Measurements from ENCODE around the gene GPD2. TPM values are rescaled to one million over a fixed set of nuclear protein-coding genes. Genes with fewer than 3 reads are reported as not detected.
"Not testable (repeated sequence)": the region's sequence is repeated elsewhere in the genome, so short reads cannot be mapped to it uniquely, and the experiment has no call there.

Gene GPD2
- total and polyA plus RNA-seq, 2 of the 13 experiments (the other 11 are each of a cell fraction or from before 2014, with no cell fraction given), result not detected

DNA sequence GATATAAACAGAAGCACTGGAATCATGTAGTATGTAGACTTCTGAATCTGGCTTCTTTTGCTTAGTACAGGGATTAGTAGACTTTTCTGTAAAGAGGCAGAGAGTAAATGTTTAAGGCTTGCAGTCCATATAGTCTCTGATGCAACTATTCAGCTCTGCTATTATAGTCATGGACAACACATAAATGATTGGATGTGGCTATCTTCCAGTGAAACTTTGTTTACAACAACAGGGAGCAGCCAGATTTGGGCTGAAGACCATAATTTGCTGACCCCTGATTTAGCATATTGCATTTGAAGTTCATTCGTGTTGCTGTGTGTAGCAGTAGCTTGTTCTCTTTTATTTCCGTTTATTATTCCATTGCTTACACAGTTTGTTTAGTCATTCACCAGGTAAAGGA is 55.0 kb downstream of the GPD2 start (continued):
- no peak for TF ChIP-seq MTF1 (CRISPR knock-in tag; IDR thresholded peaks at IDR 0.05)

DNA sequence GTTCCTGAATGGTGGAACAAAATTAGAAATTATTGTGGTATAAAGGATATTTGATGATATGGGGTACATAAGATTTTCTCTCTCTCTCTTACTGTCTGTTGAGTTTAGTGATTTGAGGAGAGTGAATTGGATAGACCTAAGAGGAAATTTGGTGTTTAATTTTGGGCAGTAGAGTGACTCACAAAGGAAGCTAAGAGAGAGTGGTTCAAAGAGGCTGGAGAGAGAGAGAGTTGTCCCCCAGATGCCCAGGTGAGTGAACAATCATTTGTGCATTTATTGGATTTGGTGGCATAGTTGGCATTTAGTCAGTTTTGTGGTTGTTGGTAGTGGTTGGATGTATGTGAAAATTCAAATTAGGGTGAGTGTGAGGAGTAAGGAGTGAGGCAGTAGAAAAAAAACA is 56.8 kb downstream of the GPD2 start:
- Histone ChIP-seq H3K36me3 (replicated peaks in 1 of 2; ENCODE audit: control insufficient read depth in 1 of 2, insufficient read depth in 2 of 2, low read length in 2 of 2) (no peaks in the 10 kb centered on the region), H3K9me3 (ENCODE audit: low read length) (no peaks in the 10 kb centered on the region), H3K4me2 (ENCODE audit: low read depth, low read length) (no peak overlapping the region), H3K27ac (ENCODE audit: extremely low read length, insufficient read depth, low read length) (no peak overlapping the region), H3K79me2 (ENCODE audit: insufficient read depth, low read length) (no peaks in the 10 kb centered on the region), H3K9ac (ENCODE audit: insufficient read depth, low read depth, low read length) (no peak overlapping the region), H4K20me1 (ENCODE audit: insufficient read depth, low read length) (no peaks in the 10 kb centered on the region; the same call in 1 of the 2 replicates), H3K4me3 (replicated peaks in 1 of 3; ENCODE audit: insufficient read depth in 1 of 3, low read depth in 2 of 3, low read length in 3 of 3) (no peak overlapping the region), H2AFZ (ENCODE audit: low read length) (no peak overlapping the region), H3K27me3 (ENCODE audit: control insufficient read depth in 1 of 2, insufficient read depth in 2 of 2, low read length in 2 of 2) (no peaks in the 10 kb centered on the region), H3K4me1 (ENCODE audit: insufficient read depth, low read length) (no peaks in the 10 kb centered on the region)
- no TSS peak for BruUV-seq (replicated peaks)
- CTCF ChIA-PET (ENCODE audit: low intra/inter-chr PET ratio, low total read pairs), result no interaction called here
- no peak for FAIRE-seq
- TF ChIP-seq SIN3A (IDR thresholded peaks at IDR 0.05; ENCODE audit: borderline replicate concordance, low read depth, low read length) (no peak), ZNF224 (CRISPR knock-in tag; IDR thresholded peaks at IDR 0.05) (no peak)
- intact Hi-C loops (cut with micrococcal nuclease; ENCODE audit: unreplicated experiment), result no loop called here
- ATAC-seq, result no peak
- no peak for DNase-seq (ENCODE audit: low spot score)
- POLR2A ChIA-PET, result no interaction called here
- in situ Hi-C loops (cut with HindIII; ENCODE audit: extremely low pct_ligation_motif_present, low pct_unique_long_range_greater_than_20kb), result no loop called here

DNA sequence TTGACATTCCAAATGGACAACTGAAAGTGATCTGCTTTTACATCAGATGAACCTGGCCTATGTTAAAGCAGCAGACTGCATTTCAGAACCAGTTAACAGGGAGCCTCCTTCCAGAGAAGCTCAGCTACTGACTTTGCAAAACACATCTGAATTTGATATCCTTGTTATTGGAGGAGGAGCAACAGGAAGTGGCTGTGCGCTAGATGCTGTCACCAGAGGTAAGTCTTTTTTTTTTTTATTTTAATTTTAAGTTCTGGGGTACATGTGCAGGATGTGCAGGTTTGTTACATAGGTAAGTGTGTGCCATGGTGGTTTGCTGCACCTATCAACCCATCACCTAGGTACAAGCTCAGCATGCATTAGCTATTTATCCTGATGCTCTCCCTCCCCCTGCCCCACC is 59.8 kb downstream of the GPD2 start:
- in situ Hi-C loops (cut with HindIII; ENCODE audit: extremely low pct_ligation_motif_present, low pct_unique_long_range_greater_than_20kb); CTCF ChIA-PET (ENCODE audit: low intra/inter-chr PET ratio, low total read pairs); intact Hi-C loops (cut with micrococcal nuclease; ENCODE audit: unreplicated experiment): not testable (repeated sequence)

More for the DNA sequence above, 59.8 kb downstream of the GPD2 start:
- H3K27me3 ChIP-seq (ENCODE audit: control insufficient read depth in 1 of 2, insufficient read depth in 2 of 2, low read length in 2 of 2); FAIRE-seq; H3K9ac ChIP-seq (ENCODE audit: insufficient read depth, low read depth, low read length); DNase-seq (ENCODE audit: low spot score); ATAC-seq; H4K20me1 ChIP-seq (ENCODE audit: insufficient read depth, low read length); BruUV-seq (replicated peaks); H3K4me2 ChIP-seq (ENCODE audit: low read depth, low read length); H3K36me3 ChIP-seq (replicated peaks in 1 of 2; ENCODE audit: control insufficient read depth in 1 of 2, insufficient read depth in 2 of 2, low read length in 2 of 2); H2AFZ ChIP-seq (ENCODE audit: low read length); H3K4me3 ChIP-seq (replicated peaks in 1 of 3; ENCODE audit: insufficient read depth in 1 of 3, low read depth in 2 of 3, low read length in 3 of 3); H3K9me3 ChIP-seq (ENCODE audit: low read length); H3K27ac ChIP-seq (ENCODE audit: extremely low read length, insufficient read depth, low read length); H3K4me1 ChIP-seq (ENCODE audit: insufficient read depth, low read length); H3K79me2 ChIP-seq (ENCODE audit: insufficient read depth, low read length); POLR2A ChIA-PET: not testable (repeated sequence)
- 30% methylated on average over 1 of the region's 1 CpG for WGBS (ENCODE audit: low lambda C conversion rate)
